ENCODE data around the gene NFATC2. TPM values are rescaled to one million over a fixed set of nuclear protein-coding genes. Genes with fewer than 3 reads are reported as not detected.

NFATC2 gene
- total and polyA plus RNA-seq, 2 of the 8 experiments (the other 6 are each of a cell fraction or from before 2014, with no cell fraction given), result 0.27 to 0.91 TPM

DNA sequence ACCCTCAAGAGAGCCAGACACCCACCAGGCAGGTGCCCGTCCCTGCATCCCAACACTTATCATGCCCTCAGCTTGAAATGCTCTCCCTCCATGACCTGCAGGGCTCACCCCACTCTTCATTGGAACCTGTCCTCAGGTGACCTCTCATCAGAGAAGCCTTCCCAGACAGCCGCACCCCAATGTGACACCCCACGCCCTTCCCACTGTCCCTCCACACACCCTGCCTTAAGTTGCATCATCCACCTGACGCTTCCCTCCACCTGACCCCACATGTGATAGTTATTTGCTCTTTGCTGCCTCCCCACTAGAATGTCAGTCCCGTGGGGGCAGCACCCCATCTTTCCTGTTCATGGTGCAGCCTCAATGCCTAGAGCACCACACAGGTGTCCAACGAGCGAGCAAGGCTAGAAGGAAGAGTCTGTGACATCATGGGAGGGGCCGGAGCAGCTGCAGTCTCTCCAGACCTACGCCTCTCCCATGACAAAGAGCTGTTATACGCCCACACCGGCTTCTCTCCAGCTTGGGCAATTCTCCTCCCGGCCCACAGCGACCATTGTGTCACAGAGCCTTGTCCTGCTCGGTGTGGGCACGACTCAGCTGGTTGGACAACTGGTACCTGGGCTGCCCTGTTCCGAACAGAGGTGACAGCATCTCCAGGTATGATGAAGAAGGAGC lies 58.2 kb downstream of the NFATC2 start:
- POLR2A ChIA-PET (ENCODE audit: partially characterized antibody), result no interaction called here
- TF ChIP-seq RBBP5 (IDR thresholded peaks at IDR 0.05; ENCODE audit: borderline replicate concordance, low read depth, low read length) (no peak), ZNF274 (IDR thresholded peaks at IDR 0.05; ENCODE audit: borderline replicate concordance, extremely low read depth, low read length) (no peak), RNF2 (IDR thresholded peaks at IDR 0.05; ENCODE audit: borderline replicate concordance, low read depth, low read length, missing control alignments, poor library complexity, severe bottlenecking) (no peak), NANOG (IDR thresholded peaks at IDR 0.05; ENCODE audit: insufficient read depth, low read depth, low read length, poor library complexity, severe bottlenecking) (no peak), CBX8 (IDR thresholded peaks at IDR 0.05; ENCODE audit: borderline replicate concordance, low read depth, low read length) (no peak), POLR2AphosphoS5 (IDR thresholded peaks at IDR 0.05; ENCODE audit: low read depth, low read length) (no peak), TAF7 (optimal IDR thresholded peaks at IDR 0.05; ENCODE audit: borderline replicate concordance, low read depth, low read length) (no peak), BACH1 (IDR thresholded peaks at IDR 0.05; ENCODE audit: low read length) (no peak)
- TF ChIP-seq, protein P1, sequence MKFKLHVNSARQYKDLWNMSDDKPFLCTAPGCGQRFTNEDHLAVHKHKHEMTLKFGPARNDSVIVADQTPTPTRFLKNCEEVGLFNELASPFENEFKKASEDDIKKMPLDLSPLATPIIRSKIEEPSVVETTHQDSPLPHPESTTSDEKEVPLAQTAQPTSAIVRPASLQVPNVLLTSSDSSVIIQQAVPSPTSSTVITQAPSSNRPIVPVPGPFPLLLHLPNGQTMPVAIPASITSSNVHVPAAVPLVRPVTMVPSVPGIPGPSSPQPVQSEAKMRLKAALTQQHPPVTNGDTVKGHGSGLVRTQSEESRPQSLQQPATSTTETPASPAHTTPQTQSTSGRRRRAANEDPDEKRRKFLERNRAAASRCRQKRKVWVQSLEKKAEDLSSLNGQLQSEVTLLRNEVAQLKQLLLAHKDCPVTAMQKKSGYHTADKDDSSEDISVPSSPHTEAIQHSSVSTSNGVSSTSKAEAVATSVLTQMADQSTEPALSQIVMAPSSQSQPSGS (IDR thresholded peaks at IDR 0.05; ENCODE audit: low read length), result no peak
- TF ChIP-seq, protein P2, sequence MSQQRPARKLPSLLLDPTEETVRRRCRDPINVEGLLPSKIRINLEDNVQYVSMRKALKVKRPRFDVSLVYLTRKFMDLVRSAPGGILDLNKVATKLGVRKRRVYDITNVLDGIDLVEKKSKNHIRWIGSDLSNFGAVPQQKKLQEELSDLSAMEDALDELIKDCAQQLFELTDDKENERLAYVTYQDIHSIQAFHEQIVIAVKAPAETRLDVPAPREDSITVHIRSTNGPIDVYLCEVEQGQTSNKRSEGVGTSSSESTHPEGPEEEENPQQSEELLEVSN (IDR thresholded peaks at IDR 0.05), result no peak

More for the DNA sequence above, 58.2 kb downstream of the NFATC2 start:
- Histone ChIP-seq H4K91ac (replicated peaks; ENCODE audit: insufficient read length, low read length) (no peak overlapping the region), H4K8ac (ENCODE audit: extremely low read depth, insufficient read depth, low read length) (no peak overlapping the region; the same call in 1 of the 2 replicates), H3K9me3 (ENCODE audit: insufficient read depth in 2 of 2, low read depth in 1 of 2, low read length in 1 of 2) (no peaks in the 10 kb centered on the region), H3K56ac (replicated peaks; ENCODE audit: insufficient read length, low read depth, low read length) (no peak overlapping the region), H3K36me3 (ENCODE audit: control insufficient read depth in 2 of 4, insufficient read depth in 4 of 4, low read length in 3 of 4) (no peaks in the 10 kb centered on the region), H2BK12ac (ENCODE audit: low read depth, low read length) (no peak overlapping the region; the same call in 1 of the 2 replicates), H3K27me3 (replicated peaks in 1 of 4; ENCODE audit: control insufficient read depth in 3 of 4, extremely low read depth in 1 of 4, insufficient read depth in 3 of 4, low read length in 3 of 4) (no peaks in the 10 kb centered on the region), H3K23me2 (ENCODE audit: low read depth, low read length) (no peaks in the 10 kb centered on the region), H3K79me1 (ENCODE audit: low read depth, low read length) (no peaks in the 10 kb centered on the region), H3K23ac (ENCODE audit: insufficient read length) (no peak overlapping the region), H2BK20ac (ENCODE audit: low read length) (no peak overlapping the region), H3K4ac (replicated peaks; ENCODE audit: insufficient read length, low read depth, low read length) (no peak overlapping the region), H3K14ac (ENCODE audit: insufficient read length) (no peak overlapping the region), H2BK15ac (ENCODE audit: low read length) (no peak overlapping the region), H3K4me3 (ENCODE audit: extremely low read depth in 1 of 4, insufficient read depth in 2 of 4, low read depth in 3 of 4, low read length in 4 of 4) (no peak overlapping the region), H2AK5ac (ENCODE audit: low read depth, low read length) (0 out of 2 replicates have a peak overlapping the region, but pooled peaks have one; percentile 21), H2AFZ (ENCODE audit: low read length) (no peak overlapping the region), H3K79me2 (ENCODE audit: control insufficient read depth in 1 of 2, insufficient read depth in 2 of 2, low read length in 2 of 2) (no peaks in the 10 kb centered on the region), H3K4me1 (replicated peaks in 1 of 4; ENCODE audit: control insufficient read depth in 3 of 4, insufficient read depth in 4 of 4, low read length in 3 of 4) (no peaks in the 10 kb centered on the region; a peak in 2 of 7 replicates), H3K9ac (replicated peaks in 1 of 4; ENCODE audit: extremely low read depth in 1 of 4, low read depth in 3 of 4, low read length in 3 of 4) (no peak overlapping the region), H2BK5ac (ENCODE audit: low read depth, low read length) (no peak overlapping the region), H4K20me1 (replicated peaks in 1 of 2; ENCODE audit: control insufficient read depth in 1 of 2, insufficient read depth in 2 of 2, low read length in 2 of 2) (no peaks in the 10 kb centered on the region), H3K4me2 (ENCODE audit: insufficient read depth in 1 of 2, low read depth in 2 of 2, low read length in 2 of 2) (no peak overlapping the region), H3K18ac (ENCODE audit: extremely low read depth, low read length) (no peak overlapping the region), H4K5ac (ENCODE audit: insufficient read length, low read depth, low read length) (no peak overlapping the region), H3K27ac (ENCODE audit: low read depth, low read length) (no peak overlapping the region; the same call in 1 of the 2 replicates), H2BK120ac (replicated peaks; ENCODE audit: low read depth, low read length) (no peak overlapping the region)
- DNase-seq (ENCODE audit: low read depth in 1 of 2, low spot score in 2 of 2), result no peak
- CTCF ChIA-PET (ENCODE audit: partially characterized antibody), result no interaction called here
- WGBS, 2 experiments (ENCODE audit: extremely low coverage in 1 of 2, insufficient coverage in 1 of 2, insufficient read length in 1 of 2, insufficient replicate concordance in 2 of 2, low coverage in 1 of 2, low lambda C conversion rate in 2 of 2, missing lambda C conversion rate in 1 of 2), result 87% methylated on average over 16 of the region's 16 CpGs; no CpG with 5 or more reads in 1 of the 2 experiments
- no peak for FAIRE-seq
